Umbilical cord (tissue), 2 donors: ENCODE data around the gene UTP11. TPM values are rescaled to one million over a fixed set of nuclear protein-coding genes. Genes with fewer than 3 reads are reported as not detected.

Experiments
- DNase-seq: peaks from one replicate; pipeline ENCODE4 v3.0.0-alpha.2; 2015; ENCODE audit warnings: low spot score
- total RNA-seq: library from RNA; depleted of rRNA; stranded (reverse); fragments of >200 nt; gene quantifications from one replicate; pipeline ENCODE4 v1.2.3, GENCODE V29; 2014; ENCODE audit warnings: low replicate concordance; ENCODE audit not compliant: insufficient read depth

UTP11 gene
- total RNA-seq, 1 donor from 2014 or later = 49.4 TPM

- DNase-seq = no peak
Observed at GRCh38 chr1:38045401-38046332, 33.1 kb downstream of the UTP11 start.

GRCh38 chr1:38046333-38046883 lies 33.9 kb downstream of the UTP11 start, which contains the start of gene POU3F1:
POU3F1 (minus strand) TSS chr1:38046793; CDS start chr1:38046743, 50 bp downstream.
- DNase-seq = no peak

- peak; percentile 91 for DNase-seq
Observed at GRCh38 chr1:38046884-38047602, 34.5 kb downstream of the UTP11 start.

- no peak for DNase-seq
Observed at GRCh38 chr1:38047603-38048141, 35.1 kb downstream of the UTP11 start.

- peak; percentile 71 for DNase-seq
Observed at GRCh38 chr1:38050397-38051078, 38.0 kb downstream of the UTP11 start.

GRCh38 chr1:38051079-38051543 lies 38.6 kb downstream of the UTP11 start:
- DNase-seq = no peak

GRCh38 chr1:38052750-38053415 lies 40.3 kb downstream of the UTP11 start:
- no peak for DNase-seq

GRCh38 chr1:38053416-38054091 lies 41.0 kb downstream of the UTP11 start:
- DNase-seq = no peak

- no peak for DNase-seq
Observed at GRCh38 chr1:38055398-38055797, 42.9 kb downstream of the UTP11 start.

- no peak for DNase-seq
Observed at GRCh38 chr1:38055965-38056364, 43.4 kb downstream of the UTP11 start.

- no peak for DNase-seq
Observed at GRCh38 chr1:38059635-38060250, 47.2 kb downstream of the UTP11 start.

GRCh38 chr1:38060498-38060897 lies 48.0 kb downstream of the UTP11 start:
- no peak for DNase-seq

- DNase-seq = no peak
Observed at GRCh38 chr1:38061290-38061689, 48.8 kb downstream of the UTP11 start.

GRCh38 chr1:38061883-38062328 lies 49.4 kb downstream of the UTP11 start:
- DNase-seq = no peak

GRCh38 chr1:38062361-38063288 lies 50.1 kb downstream of the UTP11 start:
- no peak for DNase-seq

GRCh38 chr1:38063616-38064015 lies 51.1 kb downstream of the UTP11 start:
- DNase-seq = no peak

GRCh38 chr1:38064197-38064903 lies 51.8 kb downstream of the UTP11 start:
- peak; percentile 43 for DNase-seq
